H1 (cell line): ENCODE measurements around the gene DAAM1. TPM values are rescaled to one million over a fixed set of nuclear protein-coding genes. Genes with fewer than 3 reads are reported as not detected.

Source experiments
- CTCF ChIA-PET: fragments of 300-600 bp; sonication (Branson Sonifier 250); formaldehyde crosslinking; loops from one replicate; lab custom pipeline; 2021; ENCODE audit not compliant: partially characterized antibody; lab: Charles Lee
- POLR2A ChIA-PET: fragments of 300-600 bp; sonication (Branson Sonifier 250); formaldehyde crosslinking; loops from one replicate; lab custom pipeline; 2021; ENCODE audit warnings: inconsistent platforms; ENCODE audit not compliant: partially characterized antibody; lab: Charles Lee
- DNase-seq, 2 experiments: peaks; one replicate each; pipeline versions ENCODE4 v3.0.0 to v3.0.0-alpha.2; 2010 to 2022; ENCODE audit warnings: low spot score in 2 of 2, low read depth in 1 of 2, mixed read lengths in 1 of 2
- FAIRE-seq: peaks from 2 replicates; lab custom pipeline; 2011; peaks lifted over from hg19 to GRCh38; lab: Jason Lieb, UNC
- H2AFZ ChIP-seq: 2 replicates; pipeline ENCODE4 v1.8.1; 2012; ENCODE audit warnings: low read length, inconsistent platforms
- H2AK5ac ChIP-seq: 2 replicates; pipeline ENCODE4 v1.6.1; 2013; ENCODE audit warnings: low read depth, low read length
- H2BK120ac ChIP-seq: replicated peaks from 2 replicates; pipeline ENCODE3; 2013; ENCODE audit warnings: low read depth, low read length, inconsistent platforms
- H2BK12ac ChIP-seq: 2 replicates; pipeline ENCODE4 v1.6.1; 2013; ENCODE audit warnings: low read depth, low read length
- H2BK15ac ChIP-seq: 2 replicates; pipeline ENCODE4 v1.6.1; 2013; ENCODE audit warnings: low read length
- H2BK20ac ChIP-seq: 2 replicates; pipeline ENCODE4 v1.6.1; 2013; ENCODE audit warnings: low read length
- H2BK5ac ChIP-seq: 2 replicates; pipeline ENCODE4 v1.6.1; 2013; ENCODE audit warnings: low read depth, low read length
- H3K14ac ChIP-seq: 2 replicates; pipeline ENCODE4 v1.6.1; 2013; ENCODE audit warnings: inconsistent platforms; ENCODE audit not compliant: insufficient read length
- H3K18ac ChIP-seq: 2 replicates; pipeline ENCODE4 v1.6.1; 2013; ENCODE audit warnings: low read length; ENCODE audit errors: extremely low read depth
- H3K23ac ChIP-seq: 2 replicates; pipeline ENCODE4 v1.6.1; 2013; ENCODE audit warnings: inconsistent platforms; ENCODE audit not compliant: insufficient read length
- H3K23me2 ChIP-seq: 2 replicates; pipeline ENCODE4 v1.6.1; 2013; ENCODE audit warnings: low read depth, low read length
- H3K27ac ChIP-seq: 2 replicates; pipeline ENCODE4 v1.6.1; 2011; ENCODE audit warnings: low read depth, low read length, inconsistent platforms
- H3K27me3 ChIP-seq, 4 experiments: replicated peaks in 1 of 4; 1 replicate in 1 of 4; 2 replicates in 3 of 4; pipeline versions ENCODE4 v1.6.1 to v1.8.1; 2011 to 2013; ENCODE audit warnings: low read length in 3 of 4, mild to moderate bottlenecking in 3 of 4, inconsistent platforms in 2 of 4, mixed read lengths in 2 of 4, moderate library complexity in 1 of 4; ENCODE audit not compliant: control insufficient read depth in 3 of 4, insufficient read depth in 3 of 4; ENCODE audit errors: extremely low read depth in 1 of 4
- H3K36me3 ChIP-seq, 4 experiments: 2 replicates each; pipeline versions ENCODE4 v1.6.1 to v1.8.1; 2011 to 2013; ENCODE audit warnings: mild to moderate bottlenecking in 4 of 4, low read length in 3 of 4, moderate library complexity in 2 of 4, control low read depth in 1 of 4, inconsistent platforms in 1 of 4; ENCODE audit not compliant: insufficient read depth in 4 of 4, control insufficient read depth in 2 of 4
- H3K4ac ChIP-seq: replicated peaks from 2 replicates; pipeline ENCODE3; 2013; ENCODE audit warnings: low read length, low read depth, mixed read lengths, inconsistent platforms; ENCODE audit not compliant: insufficient read length
- H3K4me1 ChIP-seq, 4 experiments: replicated peaks in 1 of 4; 1 replicate in 1 of 4; 2 replicates in 3 of 4; pipeline versions ENCODE4 v1.6.1 to v1.8.1; 2011 to 2013; ENCODE audit warnings: low read length in 3 of 4, inconsistent platforms in 2 of 4, mixed read lengths in 1 of 4; ENCODE audit not compliant: insufficient read depth in 4 of 4, control insufficient read depth in 3 of 4
- H3K4me2 ChIP-seq, 2 experiments: 2 replicates each; pipeline versions ENCODE4 v1.6.1 to v1.8.1; 2011 to 2013; ENCODE audit warnings: low read depth in 2 of 2, low read length in 2 of 2, control low read depth in 1 of 2, inconsistent platforms in 1 of 2, mild to moderate bottlenecking in 1 of 2; ENCODE audit not compliant: insufficient read depth in 1 of 2
- H3K4me3 ChIP-seq, 4 experiments: fragments of 200-600, 300-600 bp in 1 of 4; sonication (generic), shearing (Covaris generic), sonication (Bioruptor Twin) in 1 of 4; 2 replicates each; pipeline versions ENCODE4 v1.5.1 to v1.8.1; 2011 to 2016; ENCODE audit warnings: low read length in 4 of 4, low read depth in 3 of 4, control low read depth in 2 of 4, inconsistent platforms in 2 of 4, mild to moderate bottlenecking in 2 of 4, mixed read lengths in 1 of 4, moderate library complexity in 1 of 4; ENCODE audit not compliant: insufficient read depth in 2 of 4; ENCODE audit errors: extremely low read depth in 1 of 4
- H3K56ac ChIP-seq: replicated peaks from 2 replicates; pipeline ENCODE3; 2013; ENCODE audit warnings: low read depth, mild to moderate bottlenecking, mixed read lengths, low read length, inconsistent platforms; ENCODE audit not compliant: insufficient read length
- H3K79me1 ChIP-seq: 2 replicates; pipeline ENCODE4 v1.6.1; 2013; ENCODE audit warnings: low read depth, low read length, control low read depth
- H3K79me2 ChIP-seq, 2 experiments: 2 replicates each; pipeline versions ENCODE4 v1.6.1 to v1.8.1; 2012 to 2013; ENCODE audit warnings: low read length in 2 of 2, mild to moderate bottlenecking in 2 of 2, inconsistent platforms in 1 of 2; ENCODE audit not compliant: insufficient read depth in 2 of 2, control insufficient read depth in 1 of 2
- H3K9ac ChIP-seq, 4 experiments: replicated peaks in 1 of 4; 1 replicate in 1 of 4; 2 replicates in 3 of 4; pipeline versions ENCODE4 v1.6.1 to v1.8.1; 2011 to 2013; ENCODE audit warnings: low read depth in 3 of 4, low read length in 3 of 4, control low read depth in 2 of 4, mild to moderate bottlenecking in 2 of 4, moderate library complexity in 2 of 4, inconsistent platforms in 1 of 4; ENCODE audit errors: extremely low read depth in 1 of 4
- H3K9me3 ChIP-seq, 2 experiments: 2 replicates each; pipeline versions ENCODE4 v1.6.1 to v1.8.1; 2012 to 2013; ENCODE audit warnings: mild to moderate bottlenecking in 2 of 2, moderate library complexity in 2 of 2, control low read depth in 1 of 2, inconsistent platforms in 1 of 2, low read depth in 1 of 2, low read length in 1 of 2, mixed read lengths in 1 of 2; ENCODE audit not compliant: insufficient read depth in 2 of 2
- H4K20me1 ChIP-seq, 2 experiments: replicated peaks in 1 of 2; 2 replicates each; pipeline versions ENCODE3 to v1.8.1; 2011 to 2013; ENCODE audit warnings: inconsistent platforms in 2 of 2, low read length in 2 of 2, mild to moderate bottlenecking in 1 of 2; ENCODE audit not compliant: insufficient read depth in 2 of 2, control insufficient read depth in 1 of 2
- H4K5ac ChIP-seq: 2 replicates; pipeline ENCODE4 v1.6.1; 2013; ENCODE audit warnings: low read length, low read depth, mixed read lengths, inconsistent platforms; ENCODE audit not compliant: insufficient read length
- H4K8ac ChIP-seq: 2 replicates; pipeline ENCODE4 v1.8.0; 2013; ENCODE audit warnings: mild to moderate bottlenecking, moderate library complexity, low read length, inconsistent platforms; ENCODE audit not compliant: insufficient read depth; ENCODE audit errors: extremely low read depth
- H4K91ac ChIP-seq: replicated peaks from 2 replicates; pipeline ENCODE3; 2013; ENCODE audit warnings: low read length, mixed read lengths, inconsistent platforms; ENCODE audit not compliant: insufficient read length
- NRF1 ChIP-seq: IDR thresholded peaks from 2 replicates; pipeline ENCODE4 v1.6.1; 2011; ENCODE audit warnings: mild to moderate bottlenecking, low read depth, low read length, improper control_type of control experiment
- SRF ChIP-seq: IDR thresholded peaks from 2 replicates; pipeline ENCODE4 v1.6.1; 2011; ENCODE audit warnings: mild to moderate bottlenecking, low read depth, low read length, moderate library complexity
- SUZ12 ChIP-seq: fragments of 200-600 bp; sonication (generic); IDR thresholded peaks from 2 replicates; pipeline ENCODE4 v1.6.1; 2012; ENCODE audit warnings: mild to moderate bottlenecking, inconsistent platforms, low read length, moderate library complexity, mixed read lengths
- WGBS, 2 experiments: shearing (Covaris generic) in 1 of 2; methylation state at CpG; one replicate each; pipeline versions ENCODE4 v1.1.6 to v1.1.7; 2013 to 2015; ENCODE audit warnings: low lambda C conversion rate in 2 of 2, mixed read lengths in 2 of 2, inconsistent platforms in 1 of 2, low coverage in 1 of 2, missing lambda C conversion rate in 1 of 2; ENCODE audit not compliant: insufficient replicate concordance in 2 of 2, insufficient coverage in 1 of 2, insufficient read length in 1 of 2; ENCODE audit errors: extremely low coverage in 1 of 2, missing lambda C conversion rate in 1 of 2; 5-methylcytosine and 5-hydroxymethylcytosine counted together
- polyA plus RNA-seq, 7 experiments: library from polyadenylated mRNA; depleted of rRNA in 3 of 7; stranded (reverse) in 5 of 7; unstranded in 2 of 7; fragments of >200 nt in 5 of 7; fragments of 200-250 nt in 2 of 7; gene quantifications; 1 replicate in 5 of 7; 2 replicates in 1 of 7; 4 replicates in 1 of 7; pipeline versions ENCODE4 v1.2.1 to v1.2.3, GENCODE V29; 2011 to 2013; ENCODE audit warnings: missing spikeins in 2 of 7, mixed read lengths in 2 of 7
- total RNA-seq: library from RNA; stranded (reverse); fragmentation: NEBNext Ultra II Directional; extraction: Animal tissue kit (Norgen Biotek cat#: 25700); gene quantifications from 2 replicates; pipeline ENCODE4 v1.2.1, GENCODE V29; 2021

Gene DAAM1
- total and polyA plus RNA-seq, 2 of the 8 experiments (the other 6 are each of a cell fraction or from before 2014, with no cell fraction given): 5.0 to 44.9 TPM

DNA sequence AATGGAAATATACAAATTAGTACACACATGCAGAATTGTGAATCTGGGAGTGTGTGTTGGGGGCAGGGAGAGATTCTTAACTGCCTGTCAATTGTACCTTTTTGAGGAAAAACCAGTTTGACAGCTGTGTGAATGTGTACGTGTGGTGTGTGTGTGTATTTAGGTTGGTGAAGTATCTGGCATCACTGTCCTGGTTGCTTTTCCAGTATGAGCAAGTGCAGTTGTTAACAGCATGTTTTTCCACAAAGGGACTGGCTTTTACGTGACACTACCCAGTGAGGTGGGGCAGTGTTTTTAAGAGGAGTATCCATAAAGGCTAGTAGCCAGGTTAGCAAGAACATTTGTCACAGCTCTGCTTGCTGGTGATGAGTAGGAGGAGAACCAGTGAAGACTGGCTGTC lies 56.1 kb downstream of the DAAM1 start:
- no peak overlapping the region for H3K18ac ChIP-seq
- no peak overlapping the region for H3K4me2 ChIP-seq
- H2AK5ac ChIP-seq: no peak overlapping the region
- H3K9me3 ChIP-seq: no peaks in the 10 kb centered on the region
- no peak overlapping the region for H4K5ac ChIP-seq
- no peak overlapping the region for H2AFZ ChIP-seq
- no peak overlapping the region for H2BK120ac ChIP-seq
- peaks cover 0 to 7% of the 10 kb centered on the region in 2 experiments; a peak in 2 of 4 replicates for H3K79me2 ChIP-seq
- ChIA-PET POLR2A (no interaction called here), CTCF (interaction anchor here (0.9 to 3.1 kb wide), 2 partner anchors 18 to 66 kb away, joined by 3 to 10 read pairs; no protein-coding TSS in a partner anchor)
- H3K4me3 ChIP-seq: no peak overlapping the region
- DNase-seq (no peak), FAIRE-seq (no peak)
- no peak overlapping the region for H4K8ac ChIP-seq
- H3K9ac ChIP-seq: no peak overlapping the region
- no peak overlapping the region for H2BK12ac ChIP-seq
- no peaks in the 10 kb centered on the region for H3K36me3 ChIP-seq
- H2BK20ac ChIP-seq: no peak overlapping the region
- no peaks in the 10 kb centered on the region; the same call in 1 of the 2 replicates for H3K79me1 ChIP-seq
- no peak overlapping the region for H2BK5ac ChIP-seq
- WGBS, 2 experiments: 91% methylated on average over 2 of the region's 2 CpGs; no CpG with 5 or more reads in 1 of the 2 experiments
- H3K27me3 ChIP-seq: no peaks in the 10 kb centered on the region
- no peak overlapping the region for H3K14ac ChIP-seq
- no peaks in the 10 kb centered on the region for H3K4me1 ChIP-seq
- H3K56ac ChIP-seq: no peak overlapping the region
- H2BK15ac ChIP-seq: no peak overlapping the region
- H3K23ac ChIP-seq: no peak overlapping the region
- no peak overlapping the region for H3K4ac ChIP-seq
- H4K91ac ChIP-seq: no peak overlapping the region
- H3K27ac ChIP-seq: no peak overlapping the region
- no peaks in the 10 kb centered on the region for H3K23me2 ChIP-seq
- no peaks in the 10 kb centered on the region for H4K20me1 ChIP-seq
- TF ChIP-seq NRF1 (no peak), SUZ12 (no peak), SRF (no peak)
